H1 (cell line): Measurements from ENCODE around the gene IL31.

Experiments used
- CREB1 ChIP-seq: IDR thresholded peaks from 2 replicates; pipeline ENCODE4 v1.6.1; 2012; ENCODE audit warnings: inconsistent platforms
- POLR2A ChIP-seq, 2 experiments: IDR thresholded peaks; 1 replicate in 1 of 2; 2 replicates in 1 of 2; pipeline ENCODE4 v1.6.1; 2011; ENCODE audit warnings: low read depth in 2 of 2, low read length in 2 of 2, mild to moderate bottlenecking in 2 of 2; ENCODE audit errors: control extremely low read depth in 1 of 2
- POLR2AphosphoS5 ChIP-seq: IDR thresholded peaks from 2 replicates; pipeline ENCODE4 v1.6.1; 2011; ENCODE audit warnings: low read depth, low read length
- RAD21 ChIP-seq, 2 experiments: IDR thresholded peaks in 1 of 2; conservative IDR thresholded peaks in 1 of 2; 2 replicates each; pipeline ENCODE4 v1.6.1; 2011; ENCODE audit warnings: low read depth in 2 of 2, low read length in 2 of 2, improper control_type of control experiment in 1 of 2, inconsistent platforms in 1 of 2, mild to moderate bottlenecking in 1 of 2, moderate library complexity in 1 of 2
- SP1 ChIP-seq: IDR thresholded peaks from 2 replicates; pipeline ENCODE4 v1.6.1; 2011; ENCODE audit warnings: low read depth, low read length
- SUZ12 ChIP-seq: fragments of 200-600 bp; sonication (generic); IDR thresholded peaks from 2 replicates; pipeline ENCODE4 v1.6.1; 2012; ENCODE audit warnings: mild to moderate bottlenecking, inconsistent platforms, low read length, moderate library complexity, mixed read lengths
- TCF12 ChIP-seq: IDR thresholded peaks from 2 replicates; pipeline ENCODE4 v1.6.1; 2011; ENCODE audit warnings: low read depth, mild to moderate bottlenecking, low read length
- TF ChIP-seq, protein P1 (sequence below): IDR thresholded peaks from 2 replicates; pipeline ENCODE4 v1.6.1; 2012; ENCODE audit warnings: inconsistent platforms
- TF ChIP-seq, protein P2 (sequence below), 3 experiments: IDR thresholded peaks; 1 replicate in 2 of 3; 2 replicates in 1 of 3; pipeline versions ENCODE4 v1.5.1 to v1.6.1; 2011; ENCODE audit warnings: low read length in 3 of 3, mild to moderate bottlenecking in 3 of 3, inconsistent platforms in 2 of 3, low read depth in 1 of 3, moderate library complexity in 1 of 3; ENCODE audit not compliant: insufficient read depth in 1 of 3; ENCODE audit errors: control extremely low read depth in 1 of 3
- TF ChIP-seq, protein P3 (sequence below): IDR thresholded peaks from 2 replicates; pipeline ENCODE4 v1.6.1; 2012; ENCODE audit warnings: inconsistent platforms

DNA sequence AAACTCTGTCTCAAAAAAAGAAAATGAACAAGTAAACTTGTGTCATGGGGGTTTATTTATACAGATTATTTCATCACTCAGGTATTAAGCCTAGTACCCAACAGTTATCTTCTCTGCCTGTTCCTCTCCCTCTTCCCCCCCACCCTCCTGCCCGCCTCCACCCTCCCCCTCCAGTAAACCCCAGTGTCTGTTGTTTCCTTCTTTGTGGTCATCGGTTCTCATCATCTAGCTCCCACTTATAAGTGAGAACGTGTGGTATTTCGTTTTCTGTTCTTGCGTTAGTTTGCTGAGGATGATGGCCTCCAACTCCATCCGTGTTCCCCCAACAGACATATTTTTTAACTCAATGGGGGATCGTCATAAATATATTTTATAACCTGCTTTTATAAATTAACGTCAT is 12.3 kb downstream of the IL31 start:
- TF ChIP-seq, protein P1, sequence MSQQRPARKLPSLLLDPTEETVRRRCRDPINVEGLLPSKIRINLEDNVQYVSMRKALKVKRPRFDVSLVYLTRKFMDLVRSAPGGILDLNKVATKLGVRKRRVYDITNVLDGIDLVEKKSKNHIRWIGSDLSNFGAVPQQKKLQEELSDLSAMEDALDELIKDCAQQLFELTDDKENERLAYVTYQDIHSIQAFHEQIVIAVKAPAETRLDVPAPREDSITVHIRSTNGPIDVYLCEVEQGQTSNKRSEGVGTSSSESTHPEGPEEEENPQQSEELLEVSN = no peak
- TF ChIP-seq, protein P2, sequence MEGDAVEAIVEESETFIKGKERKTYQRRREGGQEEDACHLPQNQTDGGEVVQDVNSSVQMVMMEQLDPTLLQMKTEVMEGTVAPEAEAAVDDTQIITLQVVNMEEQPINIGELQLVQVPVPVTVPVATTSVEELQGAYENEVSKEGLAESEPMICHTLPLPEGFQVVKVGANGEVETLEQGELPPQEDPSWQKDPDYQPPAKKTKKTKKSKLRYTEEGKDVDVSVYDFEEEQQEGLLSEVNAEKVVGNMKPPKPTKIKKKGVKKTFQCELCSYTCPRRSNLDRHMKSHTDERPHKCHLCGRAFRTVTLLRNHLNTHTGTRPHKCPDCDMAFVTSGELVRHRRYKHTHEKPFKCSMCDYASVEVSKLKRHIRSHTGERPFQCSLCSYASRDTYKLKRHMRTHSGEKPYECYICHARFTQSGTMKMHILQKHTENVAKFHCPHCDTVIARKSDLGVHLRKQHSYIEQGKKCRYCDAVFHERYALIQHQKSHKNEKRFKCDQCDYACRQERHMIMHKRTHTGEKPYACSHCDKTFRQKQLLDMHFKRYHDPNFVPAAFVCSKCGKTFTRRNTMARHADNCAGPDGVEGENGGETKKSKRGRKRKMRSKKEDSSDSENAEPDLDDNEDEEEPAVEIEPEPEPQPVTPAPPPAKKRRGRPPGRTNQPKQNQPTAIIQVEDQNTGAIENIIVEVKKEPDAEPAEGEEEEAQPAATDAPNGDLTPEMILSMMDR (IDR thresholded peaks at IDR 0.05; ENCODE audit: control extremely low read depth in 1 of 3, insufficient read depth in 1 of 3, low read depth in 1 of 3, low read length in 3 of 3) = no peak
- TF ChIP-seq SUZ12 = no peak
- no peak for TF ChIP-seq TCF12
- no peak for TF ChIP-seq POLR2AphosphoS5
- no peak for TF ChIP-seq SP1
- TF ChIP-seq, protein P3, sequence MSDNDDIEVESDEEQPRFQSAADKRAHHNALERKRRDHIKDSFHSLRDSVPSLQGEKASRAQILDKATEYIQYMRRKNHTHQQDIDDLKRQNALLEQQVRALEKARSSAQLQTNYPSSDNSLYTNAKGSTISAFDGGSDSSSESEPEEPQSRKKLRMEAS = no peak
- TF ChIP-seq POLR2A (IDR thresholded peaks at IDR 0.05; ENCODE audit: control extremely low read depth in 1 of 2, low read depth in 2 of 2, low read length in 2 of 2) = no peak
- TF ChIP-seq RAD21 (IDR thresholded peaks at IDR 0.05 in 1 of 2, conservative IDR thresholded peaks at IDR 0.05 in 1 of 2; ENCODE audit: low read depth in 2 of 2, low read length in 2 of 2) = no peak
- TF ChIP-seq CREB1 = no peak
